ENCODE data around the gene UBXN11. TPM values are rescaled to one million over a fixed set of nuclear protein-coding genes. Genes with fewer than 3 reads are reported as not detected.

UBXN11 gene, protein sequence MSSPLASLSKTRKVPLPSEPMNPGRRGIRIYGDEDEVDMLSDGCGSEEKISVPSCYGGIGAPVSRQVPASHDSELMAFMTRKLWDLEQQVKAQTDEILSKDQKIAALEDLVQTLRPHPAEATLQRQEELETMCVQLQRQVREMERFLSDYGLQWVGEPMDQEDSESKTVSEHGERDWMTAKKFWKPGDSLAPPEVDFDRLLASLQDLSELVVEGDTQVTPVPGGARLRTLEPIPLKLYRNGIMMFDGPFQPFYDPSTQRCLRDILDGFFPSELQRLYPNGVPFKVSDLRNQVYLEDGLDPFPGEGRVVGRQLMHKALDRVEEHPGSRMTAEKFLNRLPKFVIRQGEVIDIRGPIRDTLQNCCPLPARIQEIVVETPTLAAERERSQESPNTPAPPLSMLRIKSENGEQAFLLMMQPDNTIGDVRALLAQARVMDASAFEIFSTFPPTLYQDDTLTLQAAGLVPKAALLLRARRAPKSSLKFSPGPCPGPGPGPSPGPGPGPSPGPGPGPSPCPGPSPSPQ
- 8.9 TPM for polyA plus RNA-seq (2012; ENCODE audit: insufficient read length, low read depth)

GRCh38 chr1:26306290-26307229 lies at the start of gene UBXN11:
Gene UBXN11, minus strand, starts transcription at chr1:26306636. Its CDS starts 3,753 bp downstream, at chr1:26302883.
- TF ChIP-seq POLR2AphosphoS5 (IDR thresholded peaks at IDR 0.05; ENCODE audit: low read depth, low read length) (no peak), FOXP2 (optimal IDR thresholded peaks at IDR 0.05; ENCODE audit: borderline replicate concordance, extremely low read depth, extremely low read length, insufficient read depth) (peak; percentile 40), SIN3A (IDR thresholded peaks at IDR 0.05; ENCODE audit: borderline replicate concordance, insufficient read depth, low read length) (peak; percentile 94), TAF1 (IDR thresholded peaks at IDR 0.05; ENCODE audit: borderline replicate concordance, insufficient read depth, low read length) (no peak), REST (IDR thresholded peaks at IDR 0.05; ENCODE audit: insufficient read depth in 1 of 2, low read depth in 2 of 2, low read length in 2 of 2) (no peak)

DNA sequence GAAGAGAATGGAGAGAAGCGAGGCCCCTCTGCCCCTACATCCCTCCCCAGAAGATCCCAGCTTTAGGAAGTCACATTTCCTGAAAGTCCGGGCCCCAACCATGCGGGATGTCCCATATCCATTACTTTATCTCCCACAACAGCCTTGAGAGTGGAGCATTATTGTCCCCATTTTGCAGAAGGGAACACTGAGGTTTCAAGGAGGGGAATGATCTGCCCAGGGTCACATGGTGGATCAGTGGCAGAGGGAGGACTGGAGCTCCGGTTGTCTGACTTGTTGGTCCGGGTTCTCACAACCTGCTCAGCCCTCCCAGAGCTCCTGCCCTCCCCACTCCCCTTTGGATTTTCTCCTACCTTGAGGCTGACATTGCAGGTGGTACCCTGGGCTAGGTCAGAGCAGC lies 49.7 kb upstream of the UBXN11 start:
- TF ChIP-seq POLR2AphosphoS5 (IDR thresholded peaks at IDR 0.05; ENCODE audit: low read depth, low read length) (no peak), TAF1 (IDR thresholded peaks at IDR 0.05; ENCODE audit: borderline replicate concordance, insufficient read depth, low read length) (no peak), SIN3A (IDR thresholded peaks at IDR 0.05; ENCODE audit: borderline replicate concordance, insufficient read depth, low read length) (no peak), FOXP2 (optimal IDR thresholded peaks at IDR 0.05; ENCODE audit: borderline replicate concordance, extremely low read depth, extremely low read length, insufficient read depth) (no peak), REST (IDR thresholded peaks at IDR 0.05; ENCODE audit: insufficient read depth in 1 of 2, low read depth in 2 of 2, low read length in 2 of 2) (no peak)

DNA sequence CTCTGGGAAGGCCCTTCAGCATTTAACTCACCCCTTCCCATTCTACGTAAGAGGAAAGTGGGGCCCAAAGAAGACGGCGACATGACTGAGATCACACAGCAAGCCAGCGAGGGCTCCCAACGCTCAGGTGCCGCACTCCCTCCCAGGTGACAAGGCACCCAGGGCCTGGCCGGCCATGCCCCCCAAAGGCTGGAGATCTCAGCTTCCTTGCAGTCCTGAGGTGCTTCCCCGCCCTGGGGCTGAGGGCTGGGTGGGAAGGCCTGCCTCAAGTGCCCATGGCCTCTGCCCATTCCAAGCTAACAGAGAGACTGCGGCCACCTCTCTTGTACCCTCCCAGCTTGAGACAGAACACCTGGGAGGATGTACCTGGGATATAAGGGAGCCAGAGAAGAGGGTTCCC lies 48.5 kb upstream of the UBXN11 start:
- TF ChIP-seq POLR2AphosphoS5 (IDR thresholded peaks at IDR 0.05; ENCODE audit: low read depth, low read length) (no peak), REST (IDR thresholded peaks at IDR 0.05; ENCODE audit: insufficient read depth in 1 of 2, low read depth in 2 of 2, low read length in 2 of 2) (no peak), FOXP2 (optimal IDR thresholded peaks at IDR 0.05; ENCODE audit: borderline replicate concordance, extremely low read depth, extremely low read length, insufficient read depth) (no peak), SIN3A (IDR thresholded peaks at IDR 0.05; ENCODE audit: borderline replicate concordance, insufficient read depth, low read length) (no peak), TAF1 (IDR thresholded peaks at IDR 0.05; ENCODE audit: borderline replicate concordance, insufficient read depth, low read length) (no peak)

DNA sequence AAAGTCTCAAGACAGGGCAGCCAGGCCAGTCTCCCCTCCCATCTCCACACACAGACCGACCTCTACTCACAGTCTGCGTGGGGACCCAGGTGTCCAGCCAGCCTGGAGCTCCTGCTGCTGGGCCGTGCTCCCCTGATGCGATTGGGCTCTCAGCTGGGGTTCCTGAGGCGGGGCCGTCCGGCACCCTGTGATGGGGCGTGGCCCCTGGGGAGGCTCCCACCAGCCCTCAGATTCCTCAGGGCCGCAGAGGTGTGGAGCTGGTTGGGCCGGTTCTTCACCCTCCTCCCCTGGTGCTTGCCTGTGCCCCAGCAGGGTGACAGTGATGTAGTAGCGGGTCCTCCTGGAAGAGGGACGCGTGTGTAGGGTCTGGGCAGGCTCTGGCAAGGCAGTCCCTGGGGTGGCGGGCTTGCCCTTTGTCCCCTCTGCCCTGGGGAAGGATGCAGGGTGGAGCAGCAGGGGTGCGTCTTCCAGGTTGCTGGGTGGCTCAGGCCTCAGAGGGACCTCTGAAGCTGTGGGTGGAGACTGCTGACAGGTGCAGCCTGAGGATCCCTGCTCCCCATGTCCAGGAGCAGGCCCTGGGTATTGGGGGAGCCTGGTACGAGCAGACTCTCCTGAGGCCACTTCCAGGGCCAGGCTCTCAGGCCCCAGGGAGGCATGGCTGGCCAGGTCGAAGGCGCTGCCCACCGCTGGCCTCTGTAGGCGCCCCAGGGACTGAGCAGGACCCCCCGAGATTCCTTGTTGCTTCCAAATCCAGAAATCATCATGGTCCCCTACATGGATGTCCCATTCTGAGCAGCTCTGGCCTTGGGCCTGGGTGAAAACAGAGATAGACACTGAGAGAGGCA lies 47.8 kb upstream of the UBXN11 start, which contains the start of gene CRYBG2:
Gene CRYBG2 (minus strand): TSS at position 155 of the 845 bp plus-strand sequence. CDS start 7,473 bp downstream, outside the sequence.
- TF ChIP-seq POLR2AphosphoS5 (IDR thresholded peaks at IDR 0.05; ENCODE audit: low read depth, low read length) (no peak), REST (IDR thresholded peaks at IDR 0.05; ENCODE audit: insufficient read depth in 1 of 2, low read depth in 2 of 2, low read length in 2 of 2) (no peak), TAF1 (IDR thresholded peaks at IDR 0.05; ENCODE audit: borderline replicate concordance, insufficient read depth, low read length) (no peak), SIN3A (IDR thresholded peaks at IDR 0.05; ENCODE audit: borderline replicate concordance, insufficient read depth, low read length) (no peak), FOXP2 (optimal IDR thresholded peaks at IDR 0.05; ENCODE audit: borderline replicate concordance, extremely low read depth, extremely low read length, insufficient read depth) (no peak)

Data from PFSK-1 (cell line).